Heart right ventricle (tissue), 16 donors: ENCODE measurements around the gene RPS18. TPM values are rescaled to one million over a fixed set of nuclear protein-coding genes. Genes with fewer than 3 reads are reported as not detected.
A peak's percentile ranks its signal among the peaks of the same experiment; 100 is the strongest.

Source experiments
- ATAC-seq, 8 donors: fragments of 200-7000 bp; cut with Tn5 transposase; one replicate each; pipeline ENCODE4 v1.9.1; 2020; ENCODE audit warnings: mild to moderate bottlenecking in 8 of 8, moderate library complexity in 8 of 8, moderate number of reproducible peaks in 1 of 8
- DNase-seq, 2 donors: peaks; one replicate each; pipeline ENCODE4 v3.0.0-alpha.2; 2020
- H3K27ac ChIP-seq, 10 donors: fragments of 200-600 bp; sonication (generic) in 2 of 10; one replicate each; pipeline versions ENCODE4 v1.5.0 to v1.8.0; 2020 to 2022; ENCODE audit warnings: mild to moderate bottlenecking in 3 of 10
- H3K27me3 ChIP-seq, 7 donors: fragments of 200-600 bp; one replicate each; pipeline ENCODE4 v1.8.0; 2021 to 2022; ENCODE audit warnings: mild to moderate bottlenecking in 2 of 7
- H3K36me3 ChIP-seq, 9 donors: fragments of 200-600 bp; sonication (generic) in 1 of 9; one replicate each; pipeline versions ENCODE4 v1.5.0 to v1.8.0; 2020 to 2022; ENCODE audit warnings: mild to moderate bottlenecking in 2 of 9
- H3K4me1 ChIP-seq, 9 donors: fragments of 200-600 bp; sonication (generic) in 1 of 9; one replicate each; pipeline versions ENCODE4 v1.5.0 to v1.8.0; 2020 to 2022; ENCODE audit warnings: mild to moderate bottlenecking in 4 of 9
- H3K4me3 ChIP-seq, 10 donors: fragments of 200-600 bp; sonication (generic) in 2 of 10; one replicate each; pipeline versions ENCODE4 v1.5.0 to v1.8.0; 2020 to 2022; ENCODE audit warnings: mild to moderate bottlenecking in 7 of 10, moderate library complexity in 2 of 10
- H3K9me3 ChIP-seq, 11 donors: fragments of 200-600 bp in 10 of 11; sonication (generic) in 2 of 11; one replicate each; pipeline versions ENCODE4 v1.5.0 to v1.8.0; 2013 to 2022; ENCODE audit warnings: mild to moderate bottlenecking in 2 of 11, control low read depth in 1 of 11, moderate library complexity in 1 of 11
- WGBS, 2 donors: extraction: QIAGEN DNeasy Blood & Tissue Kit; methylation state at CpG; one replicate each; pipeline ENCODE4 v1.1.7; 2013; ENCODE audit warnings: inconsistent platforms in 1 of 2; 5-methylcytosine and 5-hydroxymethylcytosine counted together
- intact Hi-C, 10 donors: fragments of 100-400 bp; cut with DNase I; formaldehyde crosslinking; loops; one replicate each; pipeline versions ENCODE4 v1.11.1 to v1.14.2; 2022
- polyA plus RNA-seq, 2 donors: library from polyadenylated mRNA; stranded (reverse); fragments of 200-250 nt; gene quantifications; one replicate each; pipeline ENCODE4 v1.2.3, GENCODE V29; 2013
- total RNA-seq, 10 donors: library from RNA; stranded (reverse); fragmentation: NEBNext Ultra II Directional in 3 of 10; extraction: Animal tissue kit (Norgen Biotek cat#: 25700) in 3 of 10; gene quantifications; one replicate each; pipeline versions ENCODE4 v1.2.1 to v1.2.4, GENCODE V29; 2021 to 2023
- TF ChIP-seq, protein P1 (sequence below), 9 donors: fragments of 200-600 bp; sonication (generic) in 2 of 9; IDR thresholded peaks; one replicate each; pipeline versions ENCODE4 v1.5.0 to v1.8.0; 2021 to 2022; ENCODE audit warnings: antibody characterized with exemption in 9 of 9, mild to moderate bottlenecking in 5 of 9, moderate library complexity in 1 of 9
- donor health status: Arrhythmogenic right ventricular cardiomyopathy.
- donor health status: ischemic (EF 13 %, LVEDD 7.1; RV severe dilation, severe dysfunction).
- donor health status: healthy with polysubstance abuse.
- donor health status: DM: no; HTN: yes; CAD: no.
- donor health status: DM: no; HTN: no; CAD: no.
- donor health status: ischemic (EF 25% LVEDD 6.9; RV normal size, moderate dysfunction).
- donor health status: ischemic (EF 25% LVEDD 5.7; RV mildly dilated, moderate dysfunction).
- donor health status: healthy.
- donor health status: DM: yes; HTN: yes; CAD: no.
- donor health status: Ischemic cardiomyopathy.
- donor health status: ischemic (EF 35%, LVEDD 5.7; RV mildly dilated, moderate dysfunction).
- donor health status: nonischemic (EF 11% LVEDD 7.7; RV severe dilation, severe dysfunction).
- donor health status: DM: yes; HTN: yes; CAD: no.
- donor health status: PGD.
- donor health status: ischemic (EF 29% LVEDD 5.4; RV normal size, mild dysfunction).
- donor health status: nonischemic (EF 23%, LVEDD 6.1; RV moderate dilation, normal function).

RPS18 gene
- total and polyA plus RNA-seq, 12 donors: 767 to 4,398 (median 902) TPM

DNA sequence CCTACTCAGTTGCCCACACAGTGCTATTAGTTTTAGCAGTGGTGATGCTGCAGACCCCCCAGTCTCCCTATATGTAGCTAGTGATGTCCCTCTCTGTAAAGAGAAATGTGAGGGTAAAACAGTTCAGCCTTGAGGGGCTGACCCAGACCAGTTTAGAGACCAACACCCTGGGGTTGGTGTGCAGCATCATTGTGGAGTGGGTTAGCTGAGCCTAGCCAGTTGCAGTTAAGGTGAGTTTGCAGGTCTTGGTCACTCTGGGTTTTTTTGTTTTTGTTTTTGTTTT lies 4.6 kb downstream of the RPS18 start:
- no peak for DNase-seq
- H3K36me3 ChIP-seq: peaks cover 0 to 79% (median 15%) of the 10 kb centered on the region in 9 donors
- TF ChIP-seq, protein P1, sequence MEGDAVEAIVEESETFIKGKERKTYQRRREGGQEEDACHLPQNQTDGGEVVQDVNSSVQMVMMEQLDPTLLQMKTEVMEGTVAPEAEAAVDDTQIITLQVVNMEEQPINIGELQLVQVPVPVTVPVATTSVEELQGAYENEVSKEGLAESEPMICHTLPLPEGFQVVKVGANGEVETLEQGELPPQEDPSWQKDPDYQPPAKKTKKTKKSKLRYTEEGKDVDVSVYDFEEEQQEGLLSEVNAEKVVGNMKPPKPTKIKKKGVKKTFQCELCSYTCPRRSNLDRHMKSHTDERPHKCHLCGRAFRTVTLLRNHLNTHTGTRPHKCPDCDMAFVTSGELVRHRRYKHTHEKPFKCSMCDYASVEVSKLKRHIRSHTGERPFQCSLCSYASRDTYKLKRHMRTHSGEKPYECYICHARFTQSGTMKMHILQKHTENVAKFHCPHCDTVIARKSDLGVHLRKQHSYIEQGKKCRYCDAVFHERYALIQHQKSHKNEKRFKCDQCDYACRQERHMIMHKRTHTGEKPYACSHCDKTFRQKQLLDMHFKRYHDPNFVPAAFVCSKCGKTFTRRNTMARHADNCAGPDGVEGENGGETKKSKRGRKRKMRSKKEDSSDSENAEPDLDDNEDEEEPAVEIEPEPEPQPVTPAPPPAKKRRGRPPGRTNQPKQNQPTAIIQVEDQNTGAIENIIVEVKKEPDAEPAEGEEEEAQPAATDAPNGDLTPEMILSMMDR (IDR thresholded peaks at IDR 0.05): no peak
- H3K27ac ChIP-seq: peak overlapping the region; percentile 68 to 96 (median 92)
- H3K27me3 ChIP-seq: no peaks in the 10 kb centered on the region
- peaks cover 10 to 70% (median 53%) of the 10 kb centered on the region in 9 donors for H3K4me1 ChIP-seq
- no peaks in the 10 kb centered on the region for H3K9me3 ChIP-seq
- intact Hi-C loops: no loop called here
- ATAC-seq: no peak
- H3K4me3 ChIP-seq: peak overlapping the region; percentile 40 to 83 (median 72)

DNA sequence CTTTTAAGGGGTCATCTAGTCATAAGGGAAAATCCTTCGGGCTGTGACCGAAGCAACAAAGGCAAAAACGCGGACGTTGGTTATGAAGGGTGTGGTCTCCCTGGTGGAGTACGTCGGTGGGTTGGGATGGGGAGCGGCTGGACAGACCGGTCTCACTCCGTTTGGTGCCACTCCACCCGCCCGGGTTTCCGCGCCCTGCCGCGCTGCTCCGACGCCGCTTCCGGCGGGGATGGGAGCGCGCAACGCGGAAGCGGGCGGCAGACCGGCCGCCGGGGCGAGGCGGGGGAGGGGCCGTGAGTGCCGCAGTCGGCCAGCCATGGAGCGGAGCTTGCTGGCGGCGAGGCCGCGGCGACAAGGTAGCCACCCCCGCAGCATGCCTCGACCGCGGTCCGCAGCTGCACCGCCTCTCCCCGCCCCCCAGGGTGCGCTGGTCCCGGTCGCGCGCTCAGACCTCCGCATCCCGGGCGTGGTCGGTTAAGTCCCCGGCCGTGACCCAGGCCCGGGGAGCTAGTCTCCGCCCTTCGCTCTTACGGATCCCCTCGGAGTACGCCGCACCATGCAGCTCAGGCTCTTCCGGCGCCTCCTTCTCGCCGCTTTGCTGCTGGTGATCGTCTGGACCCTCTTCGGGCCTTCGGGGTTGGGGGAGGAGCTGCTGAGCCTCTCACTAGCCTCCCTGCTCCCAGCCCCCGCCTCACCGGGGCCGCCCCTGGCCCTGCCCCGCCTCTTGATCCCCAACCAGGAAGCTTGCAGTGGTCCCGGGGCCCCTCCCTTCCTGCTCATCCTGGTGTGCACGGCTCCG lies 5.2 kb downstream of the RPS18 start, which contains the start of gene B3GALT4:
B3GALT4 (plus strand) TSS at position 260 of the 799 bp plus-strand sequence; CDS start at position 557, 297 bp downstream.
- H3K27ac ChIP-seq: peak within 1 kb of the TSS; percentile 68 to 96 (median 92)
- WGBS, 2 donors: 1 to 2% methylated on average over 72 to 80 of the region's 80 CpGs
- H3K4me3 ChIP-seq: peak within 1 kb of the TSS; percentile 40 to 83 (median 72)
- DNase-seq: peak; percentile 79 to 80
- peaks cover 10 to 70% (median 53%) of the 10 kb centered on the region in 9 donors for H3K4me1 ChIP-seq
- intact Hi-C loops: no loop called here
- H3K36me3 ChIP-seq: peaks cover 0 to 84% (median 15%) of the 10 kb centered on the region in 9 donors
- TF ChIP-seq, protein P1 (IDR thresholded peaks at IDR 0.05): peak; percentile 32 to 74 (median 62)
- no peaks in the 10 kb centered on the region for H3K27me3 ChIP-seq
- ATAC-seq: peak; percentile 72 to 85 (median 78)
- no peaks in the 10 kb centered on the region for H3K9me3 ChIP-seq

DNA sequence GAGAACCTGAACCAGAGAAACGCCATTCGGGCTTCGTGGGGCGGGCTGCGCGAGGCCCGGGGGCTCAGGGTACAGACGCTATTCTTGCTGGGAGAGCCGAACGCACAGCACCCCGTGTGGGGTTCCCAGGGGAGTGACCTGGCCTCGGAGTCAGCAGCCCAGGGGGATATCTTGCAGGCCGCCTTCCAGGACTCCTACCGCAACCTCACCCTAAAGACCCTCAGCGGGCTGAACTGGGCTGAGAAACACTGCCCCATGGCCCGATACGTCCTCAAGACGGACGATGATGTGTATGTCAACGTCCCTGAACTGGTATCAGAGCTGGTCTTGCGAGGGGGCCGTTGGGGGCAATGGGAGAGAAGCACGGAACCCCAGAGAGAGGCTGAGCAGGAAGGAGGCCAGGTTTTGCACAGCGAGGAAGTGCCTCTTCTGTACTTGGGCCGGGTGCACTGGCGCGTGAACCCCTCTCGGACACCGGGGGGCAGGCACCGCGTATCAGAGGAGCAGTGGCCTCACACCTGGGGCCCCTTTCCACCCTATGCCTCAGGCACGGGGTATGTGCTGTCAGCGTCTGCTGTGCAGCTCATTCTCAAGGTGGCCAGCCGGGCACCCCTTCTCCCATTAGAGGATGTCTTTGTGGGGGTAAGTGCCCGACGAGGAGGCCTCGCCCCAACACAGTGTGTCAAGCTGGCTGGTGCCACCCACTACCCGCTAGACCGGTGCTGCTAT lies 6.0 kb downstream of the RPS18 start:
- no peaks in the 10 kb centered on the region for H3K27me3 ChIP-seq
- no peaks in the 10 kb centered on the region for H3K9me3 ChIP-seq
- H3K27ac ChIP-seq: peak overlapping the region; percentile 68 to 96 (median 92)
- TF ChIP-seq, protein P1 (IDR thresholded peaks at IDR 0.05): no peak
- peaks cover 0 to 89% (median 15%) of the 10 kb centered on the region in 9 donors for H3K36me3 ChIP-seq
- intact Hi-C loops: loop anchor here in 1 of 10 donors (2.0 kb wide), 1 partner anchor 67 kb away; no protein-coding TSS in a partner anchor
- 38 to 40% methylated on average over 39 of the region's 39 CpGs for WGBS, 2 donors
- ATAC-seq: peak in 5 of 8 donors; percentile 5 to 16 (median 8)
- no peak for DNase-seq
- peak overlapping the region; percentile 40 to 83 (median 72) for H3K4me3 ChIP-seq
- peaks cover 7 to 63% (median 47%) of the 10 kb centered on the region in 9 donors for H3K4me1 ChIP-seq

DNA sequence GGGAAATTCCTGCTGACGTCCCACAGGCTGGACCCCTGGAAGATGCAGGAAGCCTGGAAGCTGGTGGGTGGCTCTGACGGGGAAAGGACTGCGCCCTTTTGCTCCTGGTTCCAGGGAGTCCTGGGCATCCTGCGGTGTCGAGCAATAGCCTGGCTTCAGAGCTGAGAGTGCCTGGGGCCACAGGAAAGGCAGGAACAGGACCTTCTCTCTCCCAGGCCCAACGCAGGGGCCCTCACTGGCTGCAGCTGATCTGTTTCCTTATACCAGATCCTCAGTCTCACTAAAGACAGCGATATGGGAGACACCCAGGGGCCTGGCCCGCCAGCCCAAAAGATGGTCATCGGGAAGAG lies 6.5 kb downstream of the RPS18 start:
- peak overlapping the region in 7 of 10 donors; percentile 91 to 96 (median 93) for H3K27ac ChIP-seq
- H3K9me3 ChIP-seq: no peaks in the 10 kb centered on the region
- peaks cover 3 to 57% (median 42%) of the 10 kb centered on the region in 9 donors for H3K4me1 ChIP-seq
- H3K4me3 ChIP-seq: peak overlapping the region in 4 of 10 donors; percentile 60 to 75 (median 68)
- no peak for DNase-seq
- ATAC-seq: peak in 1 of 8 donors; percentile 3
- no peaks in the 10 kb centered on the region for H3K27me3 ChIP-seq
- peaks cover 0 to 89% (median 15%) of the 10 kb centered on the region in 9 donors for H3K36me3 ChIP-seq
- TF ChIP-seq, protein P1 (IDR thresholded peaks at IDR 0.05): no peak
- intact Hi-C loops: loop anchor here in 1 of 10 donors (2.0 kb wide), 1 partner anchor 66 kb away; no protein-coding TSS in a partner anchor
- WGBS, 2 donors: 80 to 81% methylated on average over 9 of the region's 9 CpGs
